Fibroblast of skin of left quadriceps (primary cell): ENCODE results near the gene CALML6.
"Not testable (repeated sequence)": the region's sequence is repeated elsewhere in the genome, so short reads cannot be mapped to it uniquely, and the experiment has no call there.

Experiments
- DNase-seq, 2 experiments: peaks; one replicate each; pipeline ENCODE4 v3.0.0-alpha.2; 2013; ENCODE audit warnings: low read depth in 2 of 2

The CALML6 gene

GRCh38 chr1:1925437-1926345 lies 10.6 kb downstream of the CALML6 start:
- DNase-seq = no peak

GRCh38 chr1:1926346-1926811 lies 11.3 kb downstream of the CALML6 start:
- DNase-seq = no peak

GRCh38 chr1:1926886-1927660 lies 12.0 kb downstream of the CALML6 start:
- DNase-seq = no peak

- no peak for DNase-seq
These were observed 12.7 kb downstream of the CALML6 start for GRCh38 chr1:1927751-1928150.

- DNase-seq = no peak
These were observed 13.4 kb downstream of the CALML6 start for GRCh38 chr1:1928231-1929101.

- no peak for DNase-seq
These were observed 14.1 kb downstream of the CALML6 start for GRCh38 chr1:1929102-1929638.

GRCh38 chr1:1929639-1930545 lies 14.8 kb downstream of the CALML6 start:
- no peak for DNase-seq

- not testable (repeated sequence) for DNase-seq
These were observed 19.8 kb downstream of the CALML6 start for GRCh38 chr1:1934848-1935247.

- no peak for DNase-seq
These were observed 22.0 kb downstream of the CALML6 start for GRCh38 chr1:1937061-1937460.

- no peak for DNase-seq
These were observed 22.7 kb downstream of the CALML6 start for GRCh38 chr1:1937549-1938275.

- DNase-seq = no peak
These were observed 23.2 kb downstream of the CALML6 start for GRCh38 chr1:1938276-1938573.

GRCh38 chr1:1938613-1939295 lies 23.7 kb downstream of the CALML6 start:
- no peak for DNase-seq

- DNase-seq = no peak
These were observed 24.4 kb downstream of the CALML6 start for GRCh38 chr1:1939296-1940122.

GRCh38 chr1:1940123-1940425 lies 25.0 kb downstream of the CALML6 start:
- DNase-seq = no peak

- no peak for DNase-seq
These were observed 26.3 kb downstream of the CALML6 start for GRCh38 chr1:1941211-1941841.

GRCh38 chr1:1941868-1942752 lies 27.1 kb downstream of the CALML6 start:
- no peak for DNase-seq
